ENCODE measurements around the gene ZBTB47. TPM values are rescaled to one million over a fixed set of nuclear protein-coding genes. Genes with fewer than 3 reads are reported as not detected.

ZBTB47 gene
- polyA plus RNA-seq, 1 donor (not counting 4 experiments of a cell fraction or from before 2014, with no cell fraction given), result 5.1 TPM

GRCh38 chr3:42704136-42704841 is 50.8 kb downstream of the ZBTB47 start:
- Histone ChIP-seq H3K4me1 (ENCODE audit: control insufficient read depth, extremely low read depth, insufficient read depth, low read length) (no peaks in the 10 kb centered on the region), H3K27me3 (ENCODE audit: control insufficient read depth, extremely low read depth, insufficient read depth, low read length) (no peaks in the 10 kb centered on the region), H3K79me2 (ENCODE audit: control insufficient read depth, insufficient read depth, low read length) (no peaks in the 10 kb centered on the region), H2AFZ (ENCODE audit: control insufficient read depth, low read length) (no peak overlapping the region), H3K4me2 (ENCODE audit: control insufficient read depth, extremely low read depth, insufficient read depth, low read depth, low read length) (no peak overlapping the region), H3K9ac (ENCODE audit: control insufficient read depth, extremely low read depth, insufficient read depth, low read length) (no peak overlapping the region), H3K36me3 (ENCODE audit: control insufficient read depth in 2 of 2, extremely low read depth in 1 of 2, insufficient read depth in 2 of 2, low read length in 2 of 2) (no peaks in the 10 kb centered on the region), H3K4me3 (ENCODE audit: control insufficient read depth in 2 of 3, extremely low read depth in 1 of 3, insufficient read depth in 2 of 3, low read depth in 1 of 3, low read length in 3 of 3) (no peak overlapping the region), H3K9me1 (ENCODE audit: control insufficient read depth, extremely low read depth, insufficient read depth, low read length) (no peaks in the 10 kb centered on the region), H3K27ac (ENCODE audit: control insufficient read depth, insufficient read depth, low read length) (no peak overlapping the region), H4K20me1 (ENCODE audit: control insufficient read depth, extremely low read depth, insufficient read depth, low read length) (peaks cover 4% of the 10 kb centered on the region), H3K9me3 (ENCODE audit: control insufficient read depth, low read depth, low read length) (no peaks in the 10 kb centered on the region)
- FAIRE-seq (no peak), DNase-seq (ENCODE audit: low read depth, low spot score) (no peak)
- no peak for TF ChIP-seq CTCF (optimal IDR thresholded peaks at IDR 0.05 in 1 of 3, IDR thresholded peaks at IDR 0.05 in 1 of 3, conservative IDR thresholded peaks at IDR 0.05 in 1 of 3; ENCODE audit: extremely low read depth in 1 of 3, insufficient read depth in 2 of 3, low read length in 3 of 3)
- no peak for TF ChIP-seq EZH2 (IDR thresholded peaks at IDR 0.05; ENCODE audit: low read length)
- dilution Hi-C loops (cut with MboI; ENCODE audit: extremely low pct_ligation_motif_present, low sequenced_read_pairs), result no loop called here

- dilution Hi-C loops (cut with MboI; ENCODE audit: extremely low pct_ligation_motif_present, low sequenced_read_pairs), result no loop called here
- H3K9me3 ChIP-seq (ENCODE audit: control insufficient read depth, low read depth, low read length), result no peaks in the 10 kb centered on the region
- H3K36me3 ChIP-seq (ENCODE audit: control insufficient read depth in 2 of 2, extremely low read depth in 1 of 2, insufficient read depth in 2 of 2, low read length in 2 of 2), result no peaks in the 10 kb centered on the region
- H3K4me2 ChIP-seq (ENCODE audit: control insufficient read depth, extremely low read depth, insufficient read depth, low read depth, low read length), result no peak overlapping the region
- no peak overlapping the region for H3K4me3 ChIP-seq (ENCODE audit: control insufficient read depth in 2 of 3, extremely low read depth in 1 of 3, insufficient read depth in 2 of 3, low read depth in 1 of 3, low read length in 3 of 3)
- no peaks in the 10 kb centered on the region for H3K27me3 ChIP-seq (ENCODE audit: control insufficient read depth, extremely low read depth, insufficient read depth, low read length)
- TF ChIP-seq CTCF (optimal IDR thresholded peaks at IDR 0.05 in 1 of 3, IDR thresholded peaks at IDR 0.05 in 1 of 3, conservative IDR thresholded peaks at IDR 0.05 in 1 of 3; ENCODE audit: extremely low read depth in 1 of 3, insufficient read depth in 2 of 3, low read length in 3 of 3), result no peak
- no peak for TF ChIP-seq EZH2 (IDR thresholded peaks at IDR 0.05; ENCODE audit: low read length)
- no peak overlapping the region for H3K27ac ChIP-seq (ENCODE audit: control insufficient read depth, insufficient read depth, low read length)
- H3K4me1 ChIP-seq (ENCODE audit: control insufficient read depth, extremely low read depth, insufficient read depth, low read length), result no peaks in the 10 kb centered on the region
- no peak for DNase-seq (ENCODE audit: low read depth, low spot score)
- no peak for FAIRE-seq
- H3K79me2 ChIP-seq (ENCODE audit: control insufficient read depth, insufficient read depth, low read length), result no peaks in the 10 kb centered on the region
- peaks cover 4% of the 10 kb centered on the region for H4K20me1 ChIP-seq (ENCODE audit: control insufficient read depth, extremely low read depth, insufficient read depth, low read length)
- no peaks in the 10 kb centered on the region for H3K9me1 ChIP-seq (ENCODE audit: control insufficient read depth, extremely low read depth, insufficient read depth, low read length)
- H2AFZ ChIP-seq (ENCODE audit: control insufficient read depth, low read length), result no peak overlapping the region
- H3K9ac ChIP-seq (ENCODE audit: control insufficient read depth, extremely low read depth, insufficient read depth, low read length), result no peak overlapping the region
Observed at GRCh38 chr3:42705058-42705767, 51.7 kb downstream of the ZBTB47 start.
